ENCODE data around the gene LMAN1L.
A peak's percentile ranks its signal among the peaks of the same experiment; 100 is the strongest.

The LMAN1L gene

GRCh38 chr15:74781431-74782258, 31.0 kb upstream of the LMAN1L start, which contains the start of gene CSK:
Gene CSK (plus strand): TSS chr15:74782080. CDS start chr15:74798298, 16,218 bp downstream.
- peaks cover 16% of the 10 kb centered on the region for H3K4me1 ChIP-seq
- H3K27me3 ChIP-seq, result no peaks in the 10 kb centered on the region
- peak; percentile 46 for TF ChIP-seq CTCF (IDR thresholded peaks at IDR 0.05; ENCODE audit: low read depth, low read length)
- peak within 1 kb of the TSS; percentile 92 for H3K4me3 ChIP-seq (ENCODE audit: low read depth, low read length)
- DNase-seq, result peak; percentile 87
- 0 out of 2 replicates have a peak, but pooled peaks cover 2% of the 10 kb centered on the region for H3K36me3 ChIP-seq
- no peaks in the 10 kb centered on the region for H3K9me3 ChIP-seq

- H3K4me1 ChIP-seq, result peaks cover 8% of the 10 kb centered on the region
- DNase-seq, result peak; percentile 43
- no peaks in the 10 kb centered on the region for H3K27me3 ChIP-seq
- no peaks in the 10 kb centered on the region for H3K9me3 ChIP-seq
- peak overlapping the region; percentile 92 for H3K4me3 ChIP-seq (ENCODE audit: low read depth, low read length)
- 0 out of 2 replicates have a peak, but pooled peaks cover 2% of the 10 kb centered on the region for H3K36me3 ChIP-seq
- TF ChIP-seq CTCF (IDR thresholded peaks at IDR 0.05; ENCODE audit: low read depth, low read length), result no peak
Measured at GRCh38 chr15:74782259-74783071, 30.2 kb upstream of the LMAN1L start.

GRCh38 chr15:74783072-74783807, 29.4 kb upstream of the LMAN1L start:
- peak overlapping the region; percentile 92 for H3K4me3 ChIP-seq (ENCODE audit: low read depth, low read length)
- H3K9me3 ChIP-seq, result no peaks in the 10 kb centered on the region
- 0 out of 2 replicates have a peak, but pooled peaks cover 2% of the 10 kb centered on the region for H3K36me3 ChIP-seq
- DNase-seq, result peak; percentile 42
- peaks cover 4% of the 10 kb centered on the region; the same call in 1 of the 2 replicates for H3K4me1 ChIP-seq
- H3K27me3 ChIP-seq, result no peaks in the 10 kb centered on the region
- TF ChIP-seq CTCF (IDR thresholded peaks at IDR 0.05; ENCODE audit: low read depth, low read length), result no peak

GRCh38 chr15:74783808-74784175, 28.8 kb upstream of the LMAN1L start:
- DNase-seq, result no peak
- H3K36me3 ChIP-seq, result 0 out of 2 replicates have a peak, but pooled peaks cover 2% of the 10 kb centered on the region
- H3K9me3 ChIP-seq, result no peaks in the 10 kb centered on the region
- no peaks in the 10 kb centered on the region for H3K27me3 ChIP-seq
- H3K4me3 ChIP-seq (ENCODE audit: low read depth, low read length), result peak overlapping the region; percentile 92
- TF ChIP-seq CTCF (IDR thresholded peaks at IDR 0.05; ENCODE audit: low read depth, low read length), result no peak
- peaks cover 4% of the 10 kb centered on the region; the same call in 1 of the 2 replicates for H3K4me1 ChIP-seq

GRCh38 chr15:74784426-74785193, 28.0 kb upstream of the LMAN1L start:
- 0 out of 2 replicates have a peak, but pooled peaks cover 2% of the 10 kb centered on the region for H3K36me3 ChIP-seq
- peaks cover 5% of the 10 kb centered on the region for H3K4me1 ChIP-seq
- TF ChIP-seq CTCF (IDR thresholded peaks at IDR 0.05; ENCODE audit: low read depth, low read length), result no peak
- no peak for DNase-seq
- no peak overlapping the region; the same call in 1 of the 2 replicates for H3K4me3 ChIP-seq (ENCODE audit: low read depth, low read length)
- H3K9me3 ChIP-seq, result no peaks in the 10 kb centered on the region
- H3K27me3 ChIP-seq, result no peaks in the 10 kb centered on the region
